C1 segment of cervical spinal cord (tissue), 14 donors: ENCODE measurements around the gene GIT2.

ENCODE experiments used
- DNase-seq, 14 donors: peaks; one replicate each; lab custom pipeline; 2025; lab: John Stamatoyannopoulos, UW

The GIT2 gene

GRCh38 chr12:109983432-109984142 lies 12.6 kb downstream of the GIT2 start:
- DNase-seq: no peak

GRCh38 chr12:109982210-109982609 lies 14.0 kb downstream of the GIT2 start:
- DNase-seq: no peak

- DNase-seq: no peak
These were observed 14.9 kb downstream of the GIT2 start for GRCh38 chr12:109981311-109981710.

- no peak for DNase-seq
These were observed 23.3 kb downstream of the GIT2 start for GRCh38 chr12:109972821-109973220.

- DNase-seq: no peak
These were observed 27.4 kb downstream of the GIT2 start for GRCh38 chr12:109968801-109969200.

- DNase-seq: no peak
These were observed 28.1 kb downstream of the GIT2 start for GRCh38 chr12:109968032-109968420.

GRCh38 chr12:109967383-109968031 lies 28.7 kb downstream of the GIT2 start:
- no peak for DNase-seq

- no peak for DNase-seq
These were observed 29.6 kb downstream of the GIT2 start for GRCh38 chr12:109966546-109966945.

GRCh38 chr12:109963743-109964429 lies 32.3 kb downstream of the GIT2 start:
- no peak for DNase-seq

GRCh38 chr12:109963330-109963729 lies 32.8 kb downstream of the GIT2 start:
- DNase-seq: no peak

- DNase-seq: no peak
These were observed 33.8 kb downstream of the GIT2 start for GRCh38 chr12:109962398-109962797.

- no peak for DNase-seq
These were observed 34.6 kb downstream of the GIT2 start for GRCh38 chr12:109961612-109962011.

- DNase-seq: peak in 1 of 14 donors; percentile 13
These were observed 35.0 kb downstream of the GIT2 start for GRCh38 chr12:109961201-109961600.

GRCh38 chr12:109959411-109960093 lies 36.6 kb downstream of the GIT2 start:
- DNase-seq: no peak

- no peak for DNase-seq
These were observed 37.8 kb downstream of the GIT2 start for GRCh38 chr12:109958374-109958773.

- DNase-seq: peak in 1 of 14 donors; percentile 27
These were observed 42.5 kb downstream of the GIT2 start for GRCh38 chr12:109953656-109954055.

GRCh38 chr12:109952873-109953272 lies 43.3 kb downstream of the GIT2 start:
- no peak for DNase-seq

- DNase-seq: peak in 3 of 14 donors; percentile 8 to 31 (median 19)
These were observed 43.9 kb downstream of the GIT2 start for GRCh38 chr12:109952160-109952858.

- peak in 2 of 14 donors; percentile 5 to 84 for DNase-seq
These were observed 44.4 kb downstream of the GIT2 start for GRCh38 chr12:109951751-109952150.

GRCh38 chr12:109951136-109951535 lies 45.0 kb downstream of the GIT2 start:
- DNase-seq: no peak

- DNase-seq: no peak
These were observed 45.5 kb downstream of the GIT2 start for GRCh38 chr12:109950625-109951024.
